ENCODE results near the gene NRCAM. TPM values are rescaled to one million over a fixed set of nuclear protein-coding genes. Genes with fewer than 3 reads are reported as not detected.

Gene NRCAM
- total RNA-seq, 1 donor from 2014 or later = 2.0 TPM

DNA sequence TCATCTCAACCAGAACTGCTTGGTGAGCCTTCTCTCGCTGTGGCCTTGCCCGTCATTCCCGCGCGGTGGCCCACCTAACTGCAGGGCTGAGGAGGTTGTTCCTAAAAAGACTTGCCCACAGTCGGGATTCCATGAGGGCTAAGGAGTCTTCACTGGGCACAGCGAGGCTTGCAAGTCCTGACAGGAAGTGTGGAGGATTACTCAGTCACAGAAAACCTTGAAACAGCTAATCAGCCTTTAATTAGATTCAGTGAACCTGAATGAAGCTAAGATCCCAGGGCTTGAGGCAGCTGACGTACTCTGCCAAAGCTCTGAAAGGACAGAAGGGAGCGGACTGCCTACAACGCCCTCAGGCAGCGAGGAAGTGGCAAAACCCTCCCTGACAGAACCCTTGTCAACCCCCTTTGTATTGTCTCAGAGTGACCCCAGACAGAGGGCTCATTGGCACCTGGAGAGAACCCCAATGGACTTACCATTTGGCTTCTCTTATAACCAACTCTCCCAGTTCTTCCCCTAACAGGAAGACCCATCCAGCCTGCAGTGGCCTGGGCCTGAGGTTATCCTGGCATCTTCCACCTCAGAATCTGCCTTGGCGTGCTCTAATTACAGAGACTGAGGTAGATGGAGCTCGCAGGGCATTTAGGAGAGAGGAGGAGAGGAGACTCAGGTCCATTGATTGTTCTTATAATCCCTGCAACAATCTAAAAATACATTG lies 323.5 kb downstream of the NRCAM start:
- no peaks in the 10 kb centered on the region for H3K27me3 ChIP-seq
- H3K9me3 ChIP-seq = no peaks in the 10 kb centered on the region
- no peak for ATAC-seq
- no peak overlapping the region for H3K27ac ChIP-seq
- intact Hi-C loops (cut with DNase I) = no loop called here
- H3K36me3 ChIP-seq = no peaks in the 10 kb centered on the region
- TF ChIP-seq, protein P1, sequence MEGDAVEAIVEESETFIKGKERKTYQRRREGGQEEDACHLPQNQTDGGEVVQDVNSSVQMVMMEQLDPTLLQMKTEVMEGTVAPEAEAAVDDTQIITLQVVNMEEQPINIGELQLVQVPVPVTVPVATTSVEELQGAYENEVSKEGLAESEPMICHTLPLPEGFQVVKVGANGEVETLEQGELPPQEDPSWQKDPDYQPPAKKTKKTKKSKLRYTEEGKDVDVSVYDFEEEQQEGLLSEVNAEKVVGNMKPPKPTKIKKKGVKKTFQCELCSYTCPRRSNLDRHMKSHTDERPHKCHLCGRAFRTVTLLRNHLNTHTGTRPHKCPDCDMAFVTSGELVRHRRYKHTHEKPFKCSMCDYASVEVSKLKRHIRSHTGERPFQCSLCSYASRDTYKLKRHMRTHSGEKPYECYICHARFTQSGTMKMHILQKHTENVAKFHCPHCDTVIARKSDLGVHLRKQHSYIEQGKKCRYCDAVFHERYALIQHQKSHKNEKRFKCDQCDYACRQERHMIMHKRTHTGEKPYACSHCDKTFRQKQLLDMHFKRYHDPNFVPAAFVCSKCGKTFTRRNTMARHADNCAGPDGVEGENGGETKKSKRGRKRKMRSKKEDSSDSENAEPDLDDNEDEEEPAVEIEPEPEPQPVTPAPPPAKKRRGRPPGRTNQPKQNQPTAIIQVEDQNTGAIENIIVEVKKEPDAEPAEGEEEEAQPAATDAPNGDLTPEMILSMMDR (IDR thresholded peaks at IDR 0.05) = no peak
- no peaks in the 10 kb centered on the region for H3K4me1 ChIP-seq
- H3K4me3 ChIP-seq = no peak overlapping the region
- DNase-seq = no peak

GRCh38 chr7:108130261-108130660 lies 326.0 kb downstream of the NRCAM start, which contains the start of gene LAMB4:
LAMB4 (minus strand) TSS chr7:108130361; CDS start chr7:108123164, 7,197 bp downstream.
- no peaks in the 10 kb centered on the region for H3K27me3 ChIP-seq
- no peak for ATAC-seq
- no peaks in the 10 kb centered on the region for H3K9me3 ChIP-seq
- H3K4me3 ChIP-seq = no peak within 1 kb of the TSS
- DNase-seq = no peak
- TF ChIP-seq, protein P1 (IDR thresholded peaks at IDR 0.05) = no peak
- no peaks in the 10 kb centered on the region for H3K4me1 ChIP-seq
- no peak within 1 kb of the TSS for H3K27ac ChIP-seq
- intact Hi-C loops (cut with DNase I) = no loop called here
- H3K36me3 ChIP-seq = no peaks in the 10 kb centered on the region

DNA sequence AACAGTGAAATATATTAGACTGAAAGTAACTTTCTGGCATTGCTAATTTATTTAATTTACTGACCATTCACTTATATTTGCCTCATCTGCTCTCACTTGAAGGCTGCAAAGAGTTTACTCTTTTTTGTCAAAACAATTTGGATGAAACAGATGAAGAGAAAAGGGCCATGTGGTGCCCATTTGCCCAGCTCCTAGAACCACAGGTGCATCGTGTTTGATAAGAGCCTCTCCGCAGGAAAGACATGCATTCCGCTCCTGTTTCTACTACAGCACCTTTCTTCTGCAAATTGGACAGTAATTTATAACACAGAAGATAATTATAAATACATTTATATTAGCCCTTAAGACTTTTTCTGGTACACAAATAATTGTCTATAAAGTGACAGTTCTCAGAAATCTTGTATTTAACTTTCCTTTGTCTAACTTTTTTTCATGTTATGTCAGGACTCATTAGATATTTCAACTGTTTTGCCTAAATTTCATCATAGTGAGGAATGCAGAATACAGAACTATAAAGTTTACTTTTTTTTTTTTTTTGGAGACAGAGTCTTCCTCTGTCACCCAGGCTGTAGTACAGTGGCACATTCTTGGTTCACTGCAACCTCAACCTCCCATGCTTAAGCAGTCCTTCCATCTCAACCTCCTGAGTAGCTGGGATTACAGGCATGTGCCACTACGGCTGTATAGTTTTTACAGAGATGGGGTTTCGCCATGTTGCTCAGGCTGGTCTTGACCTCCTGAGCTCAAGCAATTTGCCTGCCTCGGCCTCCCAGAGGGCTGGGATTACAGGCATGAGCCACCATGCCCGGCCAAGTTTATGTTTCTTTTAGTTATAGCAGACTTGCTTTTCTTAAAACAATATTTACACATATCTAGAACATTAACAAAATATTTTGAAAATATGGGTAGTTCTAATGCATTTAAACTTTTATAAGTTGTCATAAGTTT lies 326.9 kb downstream of the NRCAM start:
- no peaks in the 10 kb centered on the region for H3K27me3 ChIP-seq
- H3K9me3 ChIP-seq = no peaks in the 10 kb centered on the region
- peaks cover 4% of the 10 kb centered on the region for H3K4me1 ChIP-seq
- TF ChIP-seq, protein P1 (IDR thresholded peaks at IDR 0.05) = no peak
- no peaks in the 10 kb centered on the region for H3K36me3 ChIP-seq
- intact Hi-C loops (cut with DNase I) = no loop called here
- H3K4me3 ChIP-seq = no peak overlapping the region
- no peak overlapping the region for H3K27ac ChIP-seq
- DNase-seq (no peak), ATAC-seq (no peak)

DNA sequence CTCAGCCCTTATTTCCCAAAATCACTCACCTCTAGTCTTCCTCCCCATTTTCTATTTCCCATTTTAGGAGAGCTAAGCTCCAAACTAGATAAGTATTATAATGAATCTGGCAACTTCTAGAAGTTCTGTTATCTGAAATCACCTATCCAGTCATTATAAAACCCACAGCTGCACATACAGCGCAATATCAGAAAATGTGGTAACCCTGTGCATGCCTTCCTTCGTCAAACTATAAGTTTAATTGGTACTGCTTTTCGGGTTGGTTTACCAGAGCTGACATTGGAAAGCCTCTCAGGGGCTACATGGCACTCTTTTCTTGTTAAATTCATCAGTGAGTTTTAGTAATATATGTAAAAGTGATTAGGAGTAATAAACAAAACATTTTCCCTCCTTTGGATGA lies 327.7 kb downstream of the NRCAM start:
- Histone ChIP-seq H3K36me3 (no peaks in the 10 kb centered on the region), H3K9me3 (no peaks in the 10 kb centered on the region), H3K4me3 (no peak overlapping the region), H3K4me1 (peaks cover 4% of the 10 kb centered on the region), H3K27me3 (no peaks in the 10 kb centered on the region), H3K27ac (no peak overlapping the region)
- DNase-seq (no peak), ATAC-seq (no peak)
- intact Hi-C loops (cut with DNase I) = no loop called here
- TF ChIP-seq, protein P1 (IDR thresholded peaks at IDR 0.05) = no peak

- ATAC-seq (no peak), DNase-seq (no peak)
- Histone ChIP-seq H3K36me3 (no peaks in the 10 kb centered on the region), H3K4me1 (peaks cover 4% of the 10 kb centered on the region), H3K4me3 (no peak overlapping the region), H3K27me3 (no peaks in the 10 kb centered on the region), H3K27ac (no peak overlapping the region), H3K9me3 (no peaks in the 10 kb centered on the region)
- intact Hi-C loops (cut with DNase I) = no loop called here
- TF ChIP-seq, protein P1 (IDR thresholded peaks at IDR 0.05) = no peak
These were observed 328.8 kb downstream of the NRCAM start for GRCh38 chr7:108127461-108127860.

All from upper lobe of right lung (tissue), 1 donor.